GM12874 (cell line): Measurements from ENCODE around the gene ARVCF.

Experiments used
- TF ChIP-seq, protein P1 (sequence below): IDR thresholded peaks from 2 replicates; pipeline ENCODE4 v1.5.1; 2011; ENCODE audit warnings: low read depth, mild to moderate bottlenecking, control low read depth, low read length, moderate library complexity; ENCODE audit not compliant: insufficient read depth

Gene ARVCF

GRCh38 chr22:20056161-20056560 lies 39.5 kb upstream of the ARVCF start:
- TF ChIP-seq, protein P1, sequence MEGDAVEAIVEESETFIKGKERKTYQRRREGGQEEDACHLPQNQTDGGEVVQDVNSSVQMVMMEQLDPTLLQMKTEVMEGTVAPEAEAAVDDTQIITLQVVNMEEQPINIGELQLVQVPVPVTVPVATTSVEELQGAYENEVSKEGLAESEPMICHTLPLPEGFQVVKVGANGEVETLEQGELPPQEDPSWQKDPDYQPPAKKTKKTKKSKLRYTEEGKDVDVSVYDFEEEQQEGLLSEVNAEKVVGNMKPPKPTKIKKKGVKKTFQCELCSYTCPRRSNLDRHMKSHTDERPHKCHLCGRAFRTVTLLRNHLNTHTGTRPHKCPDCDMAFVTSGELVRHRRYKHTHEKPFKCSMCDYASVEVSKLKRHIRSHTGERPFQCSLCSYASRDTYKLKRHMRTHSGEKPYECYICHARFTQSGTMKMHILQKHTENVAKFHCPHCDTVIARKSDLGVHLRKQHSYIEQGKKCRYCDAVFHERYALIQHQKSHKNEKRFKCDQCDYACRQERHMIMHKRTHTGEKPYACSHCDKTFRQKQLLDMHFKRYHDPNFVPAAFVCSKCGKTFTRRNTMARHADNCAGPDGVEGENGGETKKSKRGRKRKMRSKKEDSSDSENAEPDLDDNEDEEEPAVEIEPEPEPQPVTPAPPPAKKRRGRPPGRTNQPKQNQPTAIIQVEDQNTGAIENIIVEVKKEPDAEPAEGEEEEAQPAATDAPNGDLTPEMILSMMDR, result no peak

GRCh38 chr22:20055654-20056053 lies 39.0 kb upstream of the ARVCF start:
- TF ChIP-seq, protein P1, result no peak

DNA sequence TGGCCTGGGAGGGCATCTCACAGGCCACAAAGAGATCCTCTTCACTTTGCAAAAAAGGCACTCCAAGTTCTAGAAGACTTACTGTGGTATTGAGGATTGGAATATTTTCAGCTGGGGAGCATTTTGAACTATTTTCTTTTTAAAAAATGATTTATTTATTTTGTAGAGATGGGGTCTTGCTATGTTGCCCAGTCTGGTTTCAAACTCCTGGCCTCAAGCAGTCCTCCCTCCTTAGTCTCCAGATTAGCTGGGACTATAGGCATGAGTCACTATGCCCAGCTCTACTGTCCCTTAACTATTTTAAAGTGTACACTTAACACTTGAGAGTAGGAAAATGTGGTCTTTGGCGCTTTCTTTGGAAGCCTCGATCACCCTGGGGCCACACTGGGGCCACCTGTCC lies 38.5 kb upstream of the ARVCF start:
- TF ChIP-seq, protein P1, result no peak

DNA sequence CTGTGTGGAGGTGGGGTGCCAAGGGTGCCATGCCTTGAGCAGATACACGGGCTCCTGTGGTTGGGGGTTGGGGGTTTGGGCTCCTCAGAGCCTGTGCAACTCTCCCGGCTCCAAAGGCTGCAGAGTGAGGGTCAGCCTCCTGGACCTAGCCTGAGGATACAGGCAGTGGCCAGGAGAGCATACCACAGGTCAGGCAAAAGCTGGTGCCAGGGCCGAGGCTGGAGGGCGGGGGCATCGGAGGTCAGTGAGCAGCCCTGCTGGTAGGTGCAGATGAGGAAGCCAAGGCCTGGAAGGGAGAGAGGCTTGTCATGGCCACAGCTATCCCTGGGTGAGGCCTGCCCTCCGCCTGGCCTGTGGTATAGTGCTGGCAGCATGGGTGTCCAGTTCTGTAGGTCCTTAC lies 37.9 kb upstream of the ARVCF start:
- TF ChIP-seq, protein P1, result no peak

GRCh38 chr22:20054034-20054427 lies 37.4 kb upstream of the ARVCF start:
- TF ChIP-seq, protein P1, result no peak

DNA sequence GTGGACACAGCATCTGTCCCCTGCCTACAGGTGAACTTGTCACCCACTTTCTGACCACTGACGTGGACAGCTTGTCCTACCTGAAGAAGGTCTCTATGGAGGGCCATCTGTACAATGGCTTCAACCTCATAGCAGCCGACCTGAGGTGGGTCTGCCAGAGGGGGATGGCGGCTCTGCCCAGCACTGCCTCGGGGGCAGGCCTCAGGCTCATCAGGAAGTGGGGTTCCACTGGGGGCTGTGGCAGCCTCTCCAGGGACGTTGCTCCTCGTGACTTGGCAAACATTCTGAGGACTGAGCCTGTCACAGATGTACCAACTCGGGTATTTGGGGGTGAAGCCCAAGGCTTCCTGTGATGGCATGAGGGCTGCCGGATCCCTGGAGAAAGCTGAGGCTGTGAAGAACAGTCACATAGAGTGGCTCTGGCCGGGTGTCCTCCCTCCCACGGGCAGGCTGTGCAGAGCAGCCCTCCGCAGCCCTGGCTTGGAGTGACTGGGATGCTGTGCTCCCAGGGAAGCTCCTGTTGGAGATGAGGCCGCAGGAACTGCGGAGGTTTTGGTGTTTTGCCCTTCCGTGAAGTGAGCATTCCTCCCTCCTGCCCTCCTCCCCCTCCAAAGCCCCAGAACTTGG lies 36.9 kb upstream of the ARVCF start:
- TF ChIP-seq, protein P1, result no peak

DNA sequence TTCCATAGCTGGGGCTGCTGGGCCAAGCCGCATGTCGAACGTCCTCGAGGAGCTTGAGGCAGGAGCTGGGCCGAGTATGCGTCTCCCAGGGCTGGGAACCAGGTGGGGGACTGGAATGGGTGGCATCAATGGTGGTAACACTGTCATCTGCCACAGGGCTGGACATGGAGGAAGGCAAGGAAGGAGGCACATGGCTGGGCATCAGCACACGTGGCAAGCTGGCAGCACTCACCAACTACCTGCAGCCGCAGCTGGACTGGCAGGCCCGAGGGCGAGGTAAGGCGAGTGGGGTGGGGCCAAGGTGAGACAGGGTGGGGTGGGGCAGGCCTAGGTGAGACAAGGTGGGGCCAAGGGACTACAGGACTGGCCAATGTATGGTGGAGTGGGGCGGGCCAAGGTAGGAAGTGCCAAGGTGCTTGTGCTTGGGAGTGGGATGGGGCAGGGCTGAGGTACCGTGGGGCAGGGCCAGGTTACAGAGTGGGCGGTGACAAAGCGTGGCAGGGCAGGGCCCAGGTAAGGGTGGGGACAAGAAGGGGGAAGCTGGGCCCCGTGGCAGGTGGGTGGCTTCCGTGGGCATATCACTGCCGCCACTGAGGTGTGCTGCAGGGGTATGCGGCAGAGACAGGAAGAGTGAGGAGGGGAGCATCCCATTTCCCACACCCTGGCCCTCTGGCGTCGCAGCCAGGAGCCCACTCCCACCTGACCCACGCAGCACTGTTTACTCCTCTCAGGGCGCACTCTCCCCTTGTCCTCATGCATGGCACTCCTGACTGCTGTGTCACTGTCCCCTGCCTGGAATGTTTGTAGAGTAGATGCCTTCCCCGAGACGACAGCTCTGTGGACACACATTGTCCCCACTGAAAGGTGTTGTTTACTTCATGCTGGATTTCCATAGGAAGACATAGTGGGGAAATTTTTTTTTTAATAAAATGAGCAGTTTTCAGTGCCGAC lies 36.0 kb upstream of the ARVCF start:
- TF ChIP-seq, protein P1, result no peak
